Neural progenitor cell (in vitro differentiated cells): ENCODE data around the gene TRIM36. TPM values are rescaled to one million over a fixed set of nuclear protein-coding genes. Genes with fewer than 3 reads are reported as not detected.

ENCODE experiments used
- DNase-seq: peaks from one replicate; pipeline ENCODE4 v3.0.0-alpha.2; 2016; ENCODE audit warnings: low spot score
- H2AFZ ChIP-seq: fragments of 200-600 bp; sonication (generic); replicated peaks from 2 replicates; pipeline ENCODE4 v1.6.1; 2016; ENCODE audit warnings: antibody characterized with exemption
- H3F3A ChIP-seq: fragments of 200-600 bp; sonication (generic); 2 replicates; pipeline ENCODE4 v1.6.1; 2016; ENCODE audit warnings: antibody characterized with exemption, low read depth
- H3K27ac ChIP-seq: fragments of 200-600 bp; sonication (generic); 2 replicates; pipeline ENCODE4 v1.5.1; 2016; ENCODE audit warnings: mild to moderate bottlenecking
- H3K27me3 ChIP-seq: fragments of 200-600 bp; sonication (generic); 2 replicates; pipeline ENCODE4 v1.6.1; 2016; ENCODE audit warnings: mild to moderate bottlenecking, moderate library complexity
- H3K36me3 ChIP-seq: fragments of 200-600 bp; sonication (generic); 2 replicates; pipeline ENCODE4 v1.5.1; 2016
- H3K4me1 ChIP-seq: fragments of 200-600 bp; sonication (generic); 2 replicates; pipeline ENCODE4 v1.6.1; 2016; ENCODE audit warnings: mixed run types
- H3K4me2 ChIP-seq: fragments of 200-600 bp; sonication (generic); 2 replicates; pipeline ENCODE4 v1.6.1; 2016
- H3K4me3 ChIP-seq: fragments of 200-600 bp; sonication (generic); 2 replicates; pipeline ENCODE4 v1.5.1; 2016
- H3K79me2 ChIP-seq: fragments of 200-600 bp; sonication (generic); 2 replicates; pipeline ENCODE4 v1.6.1; 2016; ENCODE audit warnings: low read depth
- H3K9ac ChIP-seq: fragments of 200-600 bp; sonication (generic); 2 replicates; pipeline ENCODE4 v1.6.1; 2016
- H3K9me3 ChIP-seq: fragments of 200-600 bp; sonication (generic); 2 replicates; pipeline ENCODE4 v1.5.1; 2016; ENCODE audit warnings: low read depth
- H4K20me1 ChIP-seq: fragments of 200-600 bp; sonication (generic); 2 replicates; pipeline ENCODE4 v1.6.1; 2016; ENCODE audit warnings: low read depth
- H3K27ac Mint-ChIP-seq: 3 replicates; pipeline ENCODE4 v1.8.0; 2021; ENCODE audit warnings: mixed read lengths
- H3K27me3 Mint-ChIP-seq: 2 replicates; pipeline ENCODE4 v1.8.0; 2022; ENCODE audit warnings: low read depth, mild to moderate bottlenecking, inconsistent platforms, moderate library complexity, mixed read lengths; ENCODE audit not compliant: insufficient read depth
- H3K36me3 Mint-ChIP-seq: 3 replicates; pipeline ENCODE4 v1.8.0; 2021; ENCODE audit warnings: mixed read lengths
- H3K4me1 Mint-ChIP-seq: 3 replicates; pipeline ENCODE4 v1.8.0; 2021; ENCODE audit warnings: mixed read lengths
- H3K4me3 Mint-ChIP-seq: 3 replicates; pipeline ENCODE4 v1.8.0; 2021; ENCODE audit warnings: mild to moderate bottlenecking, moderate library complexity, mixed read lengths
- H3K9me3 Mint-ChIP-seq: 3 replicates; pipeline ENCODE4 v1.8.0; 2020; ENCODE audit warnings: mixed read lengths
- CTCF ChIP-seq: fragments of 200-600 bp; sonication (generic); IDR thresholded peaks from 2 replicates; pipeline ENCODE4 v1.5.1; 2017; ENCODE audit warnings: antibody characterized with exemption, mild to moderate bottlenecking
- EZH2 ChIP-seq: fragments of 200-600 bp; sonication (generic); IDR thresholded peaks from 2 replicates; pipeline ENCODE4 v1.6.1; 2017; ENCODE audit warnings: antibody characterized with exemption, mild to moderate bottlenecking, moderate library complexity
- EZH2phosphoT487 ChIP-seq: fragments of 200-600 bp; sonication (generic); IDR thresholded peaks from 2 replicates; pipeline ENCODE4 v1.6.1; 2017; ENCODE audit warnings: antibody characterized with exemption
- total RNA-seq: library from RNA; depleted of rRNA; stranded (reverse); fragments of >200 nt; gene quantifications from 2 replicates; pipeline ENCODE4 v1.2.3, GENCODE V29; 2015; ENCODE audit warnings: low replicate concordance

The TRIM36 gene
- total RNA-seq, 1 donor from 2014 or later: 42.6 TPM

GRCh38 chr5:115190388-115190787 is 20.7 kb upstream of the TRIM36 start:
- no peaks in the 10 kb centered on the region for H3K4me1 ChIP-seq
- TF ChIP-seq CTCF: no peak
- TF ChIP-seq EZH2phosphoT487: no peak
- no peak for TF ChIP-seq EZH2
- no peak overlapping the region for H2AFZ ChIP-seq
- no peaks in the 10 kb centered on the region for H3K36me3 Mint-ChIP-seq
- no peaks in the 10 kb centered on the region for H3K79me2 ChIP-seq
- H3K9ac ChIP-seq: no peak overlapping the region
- no peak for DNase-seq
- no peaks in the 10 kb centered on the region for H3K4me1 Mint-ChIP-seq
- no peaks in the 10 kb centered on the region for H3F3A ChIP-seq
- no peak overlapping the region for H3K4me3 Mint-ChIP-seq
- no peaks in the 10 kb centered on the region for H3K9me3 ChIP-seq
- H3K27ac ChIP-seq: no peak overlapping the region
- H3K27ac Mint-ChIP-seq: no peak overlapping the region
- no peaks in the 10 kb centered on the region for H3K27me3 Mint-ChIP-seq
- no peak overlapping the region for H3K4me2 ChIP-seq
- no peaks in the 10 kb centered on the region for H4K20me1 ChIP-seq
- H3K27me3 ChIP-seq: no peaks in the 10 kb centered on the region
- no peak overlapping the region for H3K4me3 ChIP-seq
- H3K9me3 Mint-ChIP-seq: no peaks in the 10 kb centered on the region
- H3K36me3 ChIP-seq: no peaks in the 10 kb centered on the region

GRCh38 chr5:115189866-115190265 is 20.2 kb upstream of the TRIM36 start:
- Histone ChIP-seq H3K27me3 (no peaks in the 10 kb centered on the region), H3K4me3 (no peak overlapping the region), H3K4me1 (no peaks in the 10 kb centered on the region), H3K9ac (no peak overlapping the region), H3K36me3 (no peaks in the 10 kb centered on the region), H3K79me2 (no peaks in the 10 kb centered on the region), H2AFZ (no peak overlapping the region), H3K27ac (no peak overlapping the region), H3K9me3 (no peaks in the 10 kb centered on the region), H3K4me2 (no peak overlapping the region), H3F3A (no peaks in the 10 kb centered on the region), H4K20me1 (no peaks in the 10 kb centered on the region)
- H3K36me3 Mint-ChIP-seq: no peaks in the 10 kb centered on the region
- H3K4me3 Mint-ChIP-seq: no peak overlapping the region
- H3K27me3 Mint-ChIP-seq: no peaks in the 10 kb centered on the region
- no peak overlapping the region for H3K27ac Mint-ChIP-seq
- TF ChIP-seq CTCF (no peak), EZH2phosphoT487 (no peak), EZH2 (no peak)
- H3K9me3 Mint-ChIP-seq: no peaks in the 10 kb centered on the region
- no peaks in the 10 kb centered on the region for H3K4me1 Mint-ChIP-seq
- DNase-seq: no peak

GRCh38 chr5:115186794-115187193 is 17.1 kb upstream of the TRIM36 start:
- H3K27me3 Mint-ChIP-seq: peaks cover 5% of the 10 kb centered on the region
- no peaks in the 10 kb centered on the region for H3K4me1 Mint-ChIP-seq
- no peak for TF ChIP-seq CTCF
- TF ChIP-seq EZH2: no peak
- no peak for TF ChIP-seq EZH2phosphoT487
- Histone ChIP-seq H3K36me3 (no peaks in the 10 kb centered on the region), H3K4me2 (no peak overlapping the region), H3K9ac (no peak overlapping the region), H3K27me3 (peaks cover 25% of the 10 kb centered on the region), H3K79me2 (no peaks in the 10 kb centered on the region), H3K9me3 (no peaks in the 10 kb centered on the region), H2AFZ (no peak overlapping the region), H3K27ac (no peak overlapping the region), H3F3A (peaks cover 2% of the 10 kb centered on the region), H4K20me1 (no peaks in the 10 kb centered on the region), H3K4me3 (no peak overlapping the region), H3K4me1 (no peaks in the 10 kb centered on the region)
- no peaks in the 10 kb centered on the region for H3K36me3 Mint-ChIP-seq
- no peak overlapping the region for H3K27ac Mint-ChIP-seq
- H3K9me3 Mint-ChIP-seq: no peaks in the 10 kb centered on the region
- no peak for DNase-seq
- H3K4me3 Mint-ChIP-seq: no peak overlapping the region
